GM19324 (cell line): ENCODE measurements around the gene GAB2.

Source experiments
- ATAC-seq: cut with Tn5 transposase; IDR thresholded peaks from one replicate; pipeline ENCODE4 v1.9.1; 2021; ENCODE audit warnings: mild to moderate bottlenecking, moderate library complexity; ENCODE audit not compliant: unreplicated experiment, low FRiP score

GAB2 gene

DNA sequence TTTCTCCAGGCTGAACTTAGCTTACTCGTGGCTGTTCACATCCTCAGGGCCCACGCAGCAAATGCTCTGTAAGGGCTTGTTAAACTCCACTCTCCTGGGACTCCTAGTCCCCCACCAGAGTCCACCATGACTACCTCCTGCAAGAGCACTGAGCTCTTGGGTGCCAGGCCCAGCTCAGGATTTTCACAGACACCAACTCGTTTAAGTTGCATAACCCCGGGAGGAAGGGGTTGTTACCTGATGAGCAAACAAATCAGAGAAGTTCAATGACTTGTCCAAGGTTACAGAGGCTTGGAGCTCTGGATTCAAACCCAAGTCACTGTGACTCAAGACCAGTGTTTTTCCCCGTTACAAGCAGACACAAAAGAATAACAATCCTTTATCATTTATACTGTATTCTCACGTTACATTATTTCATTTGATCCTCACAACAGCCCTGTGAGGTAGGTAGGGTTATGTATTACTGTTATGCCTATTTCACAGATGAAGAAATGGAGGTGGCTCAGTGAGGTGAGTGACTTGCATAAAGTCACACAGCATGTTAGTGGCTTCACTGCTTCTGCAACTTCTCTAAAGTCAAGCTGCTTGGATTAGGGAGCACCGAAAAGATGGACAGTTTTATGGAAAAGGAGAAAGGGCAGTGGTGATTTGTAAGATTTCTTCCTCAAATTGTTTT is 246.6 kb downstream of the GAB2 start:
- ATAC-seq, result no peak

DNA sequence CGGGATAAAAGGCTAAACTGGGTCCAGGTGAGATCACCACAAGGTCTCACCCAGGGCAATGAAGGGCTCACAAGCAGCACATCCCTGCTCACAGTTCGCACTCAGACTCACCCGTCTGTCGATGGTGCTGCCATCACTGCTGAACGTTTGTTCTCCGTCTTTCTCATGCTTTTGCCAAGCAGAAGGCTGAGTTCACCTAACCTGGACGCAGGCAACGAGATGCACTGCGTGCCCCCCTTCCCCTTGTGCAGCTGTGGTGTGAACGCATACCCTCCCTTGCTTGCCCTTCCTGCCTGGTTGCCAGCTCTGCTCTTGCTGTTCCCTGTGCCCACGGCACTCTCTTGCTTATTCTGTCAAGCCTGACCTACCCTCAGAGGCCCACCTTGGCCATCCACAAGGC is 247.2 kb downstream of the GAB2 start:
- ATAC-seq, result no peak

GRCh38 chr11:78168539-78169477 is 248.8 kb downstream of the GAB2 start:
- ATAC-seq, result no peak

- ATAC-seq, result no peak
Measured at GRCh38 chr11:78166855-78167469, 250.7 kb downstream of the GAB2 start.
